Gastrocnemius medialis (tissue), 4 donors: Measurements from ENCODE around the gene TAS2R60. TPM values are rescaled to one million over a fixed set of nuclear protein-coding genes. Genes with fewer than 3 reads are reported as not detected.

Source experiments
- ATAC-seq, 2 donors: fragments of 150-250 bp; one replicate each; pipeline ENCODE4 v1.9.1; 2016
- DNase-seq, 2 donors: peaks; one replicate each; pipeline ENCODE4 v3.0.0-alpha.2; 2019
- H3K27ac ChIP-seq, 4 donors: fragments of 200-600 bp; sonication (generic); 1 replicate in 1 of 4; 2 replicates in 3 of 4; pipeline ENCODE4 v1.5.1; 2016 to 2018; ENCODE audit warnings: mild to moderate bottlenecking in 2 of 4, moderate library complexity in 1 of 4
- H3K27me3 ChIP-seq, 3 donors: fragments of 200-600 bp; sonication (generic) in 2 of 3; 1 replicate in 1 of 3; 2 replicates in 2 of 3; pipeline versions ENCODE4 v1.5.1 to v1.6.0; 2016 to 2019; ENCODE audit warnings: mild to moderate bottlenecking in 1 of 3, moderate library complexity in 1 of 3
- H3K36me3 ChIP-seq, 2 donors: fragments of 200-600 bp; sonication (generic) in 1 of 2; one replicate each; pipeline ENCODE4 v1.5.1; 2017 to 2018
- H3K4me1 ChIP-seq, 2 donors: fragments of 200-600 bp; sonication (generic) in 1 of 2; one replicate each; pipeline ENCODE4 v1.5.1; 2016 to 2017; ENCODE audit warnings: mild to moderate bottlenecking in 2 of 2
- H3K4me3 ChIP-seq, 4 donors: fragments of 200-600 bp; sonication (generic) in 3 of 4; 1 replicate in 1 of 4; 2 replicates in 3 of 4; pipeline ENCODE4 v1.5.1; 2016 to 2019; ENCODE audit warnings: mild to moderate bottlenecking in 2 of 4
- H3K9me3 ChIP-seq, 3 donors: fragments of 200-600 bp; sonication (generic) in 2 of 3; 1 replicate in 1 of 3; 2 replicates in 2 of 3; pipeline ENCODE4 v1.5.1; 2016 to 2019
- CTCF ChIP-seq, 5 experiments: fragments of 450-650 bp in 3 of 5; fragments of 200-600 bp in 2 of 5; sonication (generic) in 2 of 5; IDR thresholded peaks in 4 of 5; conservative IDR thresholded peaks in 1 of 5; 1 replicate in 4 of 5; 2 replicates in 1 of 5; pipeline ENCODE4 v1.5.1; 2016 to 2019; ENCODE audit warnings: antibody characterized with exemption in 5 of 5, mild to moderate bottlenecking in 3 of 5, moderate library complexity in 3 of 5
- POLR2A ChIP-seq, 2 donors: fragments of 450-650 bp; IDR thresholded peaks; one replicate each; pipeline ENCODE4 v1.6.1; 2017; ENCODE audit warnings: antibody characterized with exemption in 2 of 2, mild to moderate bottlenecking in 2 of 2, moderate library complexity in 2 of 2
- in situ Hi-C, 4 donors: fragments of 200-750 bp; cut with MboI; loops; one replicate each; pipeline versions ENCODE4 v1.15.0 to v1.8.0; 2017; ENCODE audit warnings: low sequenced_read_pairs in 4 of 4
- intact Hi-C: fragments of 100-400 bp; cut with DNase I; formaldehyde crosslinking; loops from one replicate; pipeline ENCODE4 v1.15.1; 2023; ENCODE audit warnings: low total_unique reads
- total RNA-seq, 4 donors: library from RNA; depleted of rRNA; stranded (reverse); fragments of >200 nt; gene quantifications; one replicate each; pipeline versions ENCODE4 v1.1.0 to v1.2.3, GENCODE V29; 2016

The TAS2R60 gene
- total RNA-seq, 4 donors from 2014 or later = not detected

- no peaks in the 10 kb centered on the region for H3K36me3 ChIP-seq
- no peak for DNase-seq
- TF ChIP-seq POLR2A (IDR thresholded peaks at IDR 0.05) (no peak), CTCF (IDR thresholded peaks at IDR 0.05 in 4 of 5, conservative IDR thresholded peaks at IDR 0.05 in 1 of 5) (peak in 4 of 5 experiments; percentile 21 to 51 (median 32))
- peak; percentile 44 to 52 for ATAC-seq
- no peak overlapping the region for H3K4me3 ChIP-seq
- in situ Hi-C loops (no loop called here), intact Hi-C loops (no loop called here)
- H3K27me3 ChIP-seq = no peaks in the 10 kb centered on the region
- H3K9me3 ChIP-seq = no peaks in the 10 kb centered on the region
- H3K27ac ChIP-seq = peak overlapping the region in 1 of 4 donors; percentile 63
- peaks cover 0 to 7% of the 10 kb centered on the region in 2 donors for H3K4me1 ChIP-seq
These were observed 47.6 kb downstream of the TAS2R60 start for GRCh38 chr7:143490717-143491306.

DNA sequence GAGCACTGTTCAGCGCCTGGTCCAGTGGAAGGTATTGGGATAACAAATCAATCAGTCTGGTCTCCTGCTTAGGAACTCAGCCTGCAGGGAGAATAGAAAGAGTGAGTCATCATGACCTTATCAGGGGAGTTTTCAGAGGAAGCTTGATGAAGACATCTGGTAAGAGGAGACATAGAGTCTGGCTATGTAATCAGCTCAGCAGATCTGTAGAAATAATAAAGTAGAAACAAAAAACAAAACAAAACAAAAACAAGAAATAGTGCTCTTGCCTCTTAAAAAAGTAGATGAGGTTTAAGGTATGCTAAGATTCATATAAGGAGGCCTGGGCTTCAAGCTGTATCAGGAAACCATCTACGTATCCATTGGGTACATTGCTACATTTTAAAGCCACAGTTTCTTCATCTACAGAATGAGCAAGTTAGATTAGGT is 48.8 kb downstream of the TAS2R60 start:
- H3K4me3 ChIP-seq = no peak overlapping the region
- ATAC-seq (peak; percentile 59 to 62), DNase-seq (no peak)
- in situ Hi-C loops (no loop called here), intact Hi-C loops (no loop called here)
- no peaks in the 10 kb centered on the region for H3K36me3 ChIP-seq
- no peaks in the 10 kb centered on the region for H3K9me3 ChIP-seq
- peaks cover 0 to 7% of the 10 kb centered on the region in 2 donors for H3K4me1 ChIP-seq
- H3K27me3 ChIP-seq = no peaks in the 10 kb centered on the region
- peak overlapping the region in 3 of 4 donors; percentile 6 to 63 (median 47) for H3K27ac ChIP-seq
- TF ChIP-seq CTCF (IDR thresholded peaks at IDR 0.05 in 4 of 5, conservative IDR thresholded peaks at IDR 0.05 in 1 of 5) = no peak
- no peak for TF ChIP-seq POLR2A (IDR thresholded peaks at IDR 0.05)

GRCh38 chr7:143492799-143493739 is 49.8 kb downstream of the TAS2R60 start:
- H3K27ac ChIP-seq = peak overlapping the region in 1 of 4 donors; percentile 63
- DNase-seq (no peak), ATAC-seq (no peak)
- no peaks in the 10 kb centered on the region for H3K27me3 ChIP-seq
- H3K9me3 ChIP-seq = no peaks in the 10 kb centered on the region
- in situ Hi-C loops = no loop called here
- H3K4me3 ChIP-seq = no peak overlapping the region
- intact Hi-C loops = no loop called here
- no peaks in the 10 kb centered on the region for H3K36me3 ChIP-seq
- H3K4me1 ChIP-seq = peaks cover 0 to 7% of the 10 kb centered on the region in 2 donors
- TF ChIP-seq CTCF (IDR thresholded peaks at IDR 0.05 in 4 of 5, conservative IDR thresholded peaks at IDR 0.05 in 1 of 5) = no peak
- no peak for TF ChIP-seq POLR2A (IDR thresholded peaks at IDR 0.05)

- Histone ChIP-seq H3K27ac (peak overlapping the region in 1 of 4 donors; percentile 16), H3K27me3 (no peaks in the 10 kb centered on the region), H3K4me3 (no peak overlapping the region), H3K9me3 (no peaks in the 10 kb centered on the region), H3K4me1 (peaks cover 0 to 10% of the 10 kb centered on the region in 2 donors), H3K36me3 (no peaks in the 10 kb centered on the region)
- no peak for DNase-seq
- intact Hi-C loops = no loop called here
- no peak for ATAC-seq
- in situ Hi-C loops = no loop called here
- TF ChIP-seq POLR2A (IDR thresholded peaks at IDR 0.05) (no peak), CTCF (IDR thresholded peaks at IDR 0.05 in 4 of 5, conservative IDR thresholded peaks at IDR 0.05 in 1 of 5) (no peak)
These were observed 50.5 kb downstream of the TAS2R60 start for GRCh38 chr7:143493751-143494150.

Other genes starting within 250 kb of the TAS2R60 start
- not detected for gene TAS2R40, start 221.4 kb upstream of the TAS2R60 start, total RNA-seq
- 100 to 1,000 TPM in 1 of 4 donors, 10 to 100 TPM in 3; 59.5 to 114 (median 85.0) TPM for gene GSTK1, start 180.0 kb upstream of the TAS2R60 start, total RNA-seq
- not detected for gene TMEM139, start 158.5 kb upstream of the TAS2R60 start, total RNA-seq
- 10 to 100 TPM in 1 of 4 donors, 1 to 10 TPM in 3; 3.1 to 13.9 (median 4.1) TPM for gene CASP2, start 155.1 kb upstream of the TAS2R60 start, total RNA-seq
- 1 to 10 TPM in 3 of 4 donors, under 1 TPM in 1; 0.92 to 2.9 (median 1.7) TPM for gene CLCN1, start 127.3 kb upstream of the TAS2R60 start, total RNA-seq
- 1 to 10 TPM in 1 of 4 donors, under 1 TPM in 2, not detected in 1; 0.33 to 1.2 (median 0.38) TPM for gene FAM131B, start 80.7 kb upstream of the TAS2R60 start, total RNA-seq
- gene ZYX, start 62.1 kb upstream of the TAS2R60 start, total RNA-seq = 10 to 100 TPM; 27.1 to 81.8 (median 43.2) TPM
- gene EPHA1, start 34.6 kb upstream of the TAS2R60 start, total RNA-seq = not detected
- gene TAS2R41, start 34.4 kb downstream of the TAS2R60 start, total RNA-seq = not detected
- gene CTAGE15, start 128.3 kb downstream of the TAS2R60 start, total RNA-seq = not detected
- 1 to 10 TPM; 1.6 to 2.9 (median 2.3) TPM for gene TCAF2, start 177.5 kb downstream of the TAS2R60 start, total RNA-seq